Coronary artery (tissue), 2 donors: Measurements from ENCODE around the gene ZBED5.
A peak's percentile ranks its signal among the peaks of the same experiment; 100 is the strongest.

Experiments used
- DNase-seq: peaks from one replicate; pipeline ENCODE4 v3.0.0-alpha.2; 2017; ENCODE audit warnings: low spot score
- H3K27ac ChIP-seq, 2 donors: fragments of 200-600 bp; sonication (generic); one replicate each; pipeline ENCODE4 v1.5.1; 2016 to 2019
- H3K4me3 ChIP-seq: fragments of 200-600 bp; sonication (generic); 2 replicates; pipeline ENCODE4 v1.5.1; 2016; ENCODE audit warnings: mild to moderate bottlenecking, moderate library complexity
- CTCF ChIP-seq: fragments of 200-600 bp; sonication (generic); IDR thresholded peaks from one replicate; pipeline ENCODE4 v1.5.1; 2019; ENCODE audit warnings: antibody characterized with exemption

Gene ZBED5

GRCh38 chr11:10856689-10857458 lies 979 bp downstream of the ZBED5 start:
- Histone ChIP-seq H3K27ac (peak overlapping the region; percentile 86 to 93), H3K4me3 (peak overlapping the region; percentile 80)
- TF ChIP-seq CTCF = no peak
- no peak for DNase-seq

- DNase-seq = no peak
- no peak for TF ChIP-seq CTCF
Measured at GRCh38 chr11:10855295-10855694, 2.6 kb downstream of the ZBED5 start.

GRCh38 chr11:10847960-10848860 lies 9.6 kb downstream of the ZBED5 start:
- Histone ChIP-seq H3K27ac (no peak overlapping the region), H3K4me3 (no peak overlapping the region)
- TF ChIP-seq CTCF = no peak
- DNase-seq = no peak

More at GRCh38 chr11:10855295-10855694, 2.6 kb downstream of the ZBED5 start:
- no peak overlapping the region for H3K27ac ChIP-seq
- no peak overlapping the region for H3K4me3 ChIP-seq

GRCh38 chr11:10846660-10847059 lies 11.2 kb downstream of the ZBED5 start:
- TF ChIP-seq CTCF = no peak
- Histone ChIP-seq H3K4me3 (no peak overlapping the region), H3K27ac (no peak overlapping the region)
- no peak for DNase-seq

GRCh38 chr11:10845589-10845988 lies 12.3 kb downstream of the ZBED5 start:
- no peak overlapping the region for H3K27ac ChIP-seq
- TF ChIP-seq CTCF = no peak
- no peak for DNase-seq

GRCh38 chr11:10844796-10845195 lies 13.1 kb downstream of the ZBED5 start:
- no peak overlapping the region for H3K4me3 ChIP-seq
- no peak for DNase-seq
- TF ChIP-seq CTCF = no peak
- no peak overlapping the region for H3K27ac ChIP-seq

More at GRCh38 chr11:10845589-10845988, 12.3 kb downstream of the ZBED5 start:
- no peak overlapping the region for H3K4me3 ChIP-seq
